H1 (cell line): ENCODE measurements around the gene CCDC178. TPM values are rescaled to one million over a fixed set of nuclear protein-coding genes. Genes with fewer than 3 reads are reported as not detected.

Experiments
- CTCF ChIP-seq, 3 experiments: IDR thresholded peaks; 1 replicate in 2 of 3; 2 replicates in 1 of 3; pipeline versions ENCODE4 v1.5.1 to v1.6.1; 2011; ENCODE audit warnings: low read length in 3 of 3, mild to moderate bottlenecking in 3 of 3, inconsistent platforms in 2 of 3, low read depth in 1 of 3, moderate library complexity in 1 of 3; ENCODE audit not compliant: insufficient read depth in 1 of 3; ENCODE audit errors: control extremely low read depth in 1 of 3
- EP300 ChIP-seq, 2 experiments: IDR thresholded peaks; 1 replicate in 1 of 2; 2 replicates in 1 of 2; pipeline ENCODE4 v1.6.1; 2011 to 2012; ENCODE audit warnings: low read depth in 2 of 2, low read length in 2 of 2, mild to moderate bottlenecking in 2 of 2, borderline replicate concordance in 1 of 2, inconsistent platforms in 1 of 2, moderate library complexity in 1 of 2
- PHF8 ChIP-seq: fragments of 200-600 bp; sonication (generic); conservative IDR thresholded peaks from 2 replicates; pipeline ENCODE4 v1.7.1; 2012; ENCODE audit warnings: low read depth, mild to moderate bottlenecking, inconsistent platforms, low read length, moderate library complexity
- polyA plus RNA-seq, 7 experiments: library from polyadenylated mRNA; depleted of rRNA in 3 of 7; stranded (reverse) in 5 of 7; unstranded in 2 of 7; fragments of >200 nt in 5 of 7; fragments of 200-250 nt in 2 of 7; gene quantifications; 1 replicate in 5 of 7; 2 replicates in 1 of 7; 4 replicates in 1 of 7; pipeline versions ENCODE4 v1.2.1 to v1.2.3, GENCODE V29; 2011 to 2013; ENCODE audit warnings: missing spikeins in 2 of 7, mixed read lengths in 2 of 7
- total RNA-seq: library from RNA; stranded (reverse); fragmentation: NEBNext Ultra II Directional; extraction: Animal tissue kit (Norgen Biotek cat#: 25700); gene quantifications from 2 replicates; pipeline ENCODE4 v1.2.1, GENCODE V29; 2021

The CCDC178 gene
- total and polyA plus RNA-seq, 2 of the 8 experiments (the other 6 are each of a cell fraction or from before 2014, with no cell fraction given) = not detected

GRCh38 chr18:33356735-33357134 is 83.8 kb downstream of the CCDC178 start (continued):
- TF ChIP-seq EP300 (IDR thresholded peaks at IDR 0.05; ENCODE audit: borderline replicate concordance in 1 of 2, low read depth in 2 of 2, low read length in 2 of 2) (no peak), PHF8 (no peak), CTCF (IDR thresholded peaks at IDR 0.05; ENCODE audit: control extremely low read depth in 1 of 3, insufficient read depth in 1 of 3, low read depth in 1 of 3, low read length in 3 of 3) (no peak)
